ENCODE measurements around the gene DLL3. TPM values are rescaled to one million over a fixed set of nuclear protein-coding genes. Genes with fewer than 3 reads are reported as not detected.
A peak's percentile ranks its signal among the peaks of the same experiment; 100 is the strongest.

Gene DLL3
- total and polyA plus RNA-seq, 4 donors = not detected

DNA sequence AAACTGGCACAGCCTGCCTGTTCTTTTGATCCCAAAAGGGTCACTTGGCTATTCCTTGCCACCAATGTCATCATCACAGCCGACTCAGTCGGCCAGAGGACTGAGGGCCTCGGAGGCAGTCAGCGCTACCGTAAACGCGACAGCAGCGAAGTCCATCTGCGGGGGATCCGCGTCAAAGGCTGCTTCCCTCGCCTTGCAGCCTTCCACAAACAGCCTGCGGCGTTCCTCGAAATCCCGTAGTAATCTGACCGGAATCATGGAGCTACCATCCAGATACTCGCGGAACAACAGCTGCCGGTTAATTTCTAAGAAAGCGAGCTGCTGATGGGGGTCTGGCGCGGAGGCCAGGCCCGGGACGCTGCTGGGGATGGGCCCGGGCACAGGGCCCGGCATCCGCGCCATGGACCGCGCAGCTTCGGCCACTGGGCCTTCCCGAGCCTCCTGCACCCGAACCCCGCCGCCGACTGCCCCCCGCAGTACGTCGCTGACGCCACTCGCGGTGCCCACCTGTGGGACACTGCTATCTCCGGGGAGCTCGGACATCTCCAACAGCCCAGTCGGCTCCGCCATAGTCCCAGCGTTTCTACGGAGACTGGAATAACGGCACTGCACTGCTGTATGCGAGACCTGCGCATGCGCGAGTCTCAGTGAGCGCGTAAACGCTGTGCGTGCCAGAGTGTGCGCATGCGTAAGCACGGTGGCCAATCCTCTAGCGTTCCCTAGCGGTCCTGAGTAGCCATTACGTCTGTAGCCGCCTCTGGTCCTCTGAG lies 33.7 kb downstream of the DLL3 start, which contains the start of gene EID2B:
TSS of gene EID2B (minus strand) at position 620 of the 770 bp plus-strand sequence. CDS start at position 570, 50 bp downstream.
- H3K4me1 ChIP-seq (ENCODE audit: control insufficient read depth in 4 of 4, insufficient read depth in 4 of 4, low read length in 3 of 4) = peaks cover 0 to 12% (median 10%) of the 10 kb centered on the region in 4 donors
- DNase-seq (ENCODE audit: low spot score) = peak; percentile 93
- TF ChIP-seq HNF4A (conservative IDR thresholded peaks at IDR 0.05) (no peak), NR2F2 (IDR thresholded peaks at IDR 0.05) (no peak), FOXA1 (IDR thresholded peaks at IDR 0.05) (no peak), TAF1 (conservative IDR thresholded peaks at IDR 0.05) (no peak), SP1 (IDR thresholded peaks at IDR 0.05) (no peak), FOXA2 (IDR thresholded peaks at IDR 0.05) (no peak), RXRA (IDR thresholded peaks at IDR 0.05) (no peak), HNF4G (IDR thresholded peaks at IDR 0.05) (no peak), GABPA (IDR thresholded peaks at IDR 0.05 in 1 of 2, conservative IDR thresholded peaks at IDR 0.05 in 1 of 2) (no peak), YY1 (IDR thresholded peaks at IDR 0.05) (peak; percentile 84), EGR1 (IDR thresholded peaks at IDR 0.05; ENCODE audit: low read depth in 2 of 2) (no peak), RAD21 (IDR thresholded peaks at IDR 0.05) (peak; percentile 96 to 97), JUND (IDR thresholded peaks at IDR 0.05) (no peak)
- TF ChIP-seq, protein P1, sequence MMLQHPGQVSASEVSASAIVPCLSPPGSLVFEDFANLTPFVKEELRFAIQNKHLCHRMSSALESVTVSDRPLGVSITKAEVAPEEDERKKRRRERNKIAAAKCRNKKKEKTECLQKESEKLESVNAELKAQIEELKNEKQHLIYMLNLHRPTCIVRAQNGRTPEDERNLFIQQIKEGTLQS (IDR thresholded peaks at IDR 0.05) = no peak
- TF ChIP-seq, protein P2, sequence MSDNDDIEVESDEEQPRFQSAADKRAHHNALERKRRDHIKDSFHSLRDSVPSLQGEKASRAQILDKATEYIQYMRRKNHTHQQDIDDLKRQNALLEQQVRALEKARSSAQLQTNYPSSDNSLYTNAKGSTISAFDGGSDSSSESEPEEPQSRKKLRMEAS (IDR thresholded peaks at IDR 0.05) = no peak
- TF ChIP-seq, protein P3, sequence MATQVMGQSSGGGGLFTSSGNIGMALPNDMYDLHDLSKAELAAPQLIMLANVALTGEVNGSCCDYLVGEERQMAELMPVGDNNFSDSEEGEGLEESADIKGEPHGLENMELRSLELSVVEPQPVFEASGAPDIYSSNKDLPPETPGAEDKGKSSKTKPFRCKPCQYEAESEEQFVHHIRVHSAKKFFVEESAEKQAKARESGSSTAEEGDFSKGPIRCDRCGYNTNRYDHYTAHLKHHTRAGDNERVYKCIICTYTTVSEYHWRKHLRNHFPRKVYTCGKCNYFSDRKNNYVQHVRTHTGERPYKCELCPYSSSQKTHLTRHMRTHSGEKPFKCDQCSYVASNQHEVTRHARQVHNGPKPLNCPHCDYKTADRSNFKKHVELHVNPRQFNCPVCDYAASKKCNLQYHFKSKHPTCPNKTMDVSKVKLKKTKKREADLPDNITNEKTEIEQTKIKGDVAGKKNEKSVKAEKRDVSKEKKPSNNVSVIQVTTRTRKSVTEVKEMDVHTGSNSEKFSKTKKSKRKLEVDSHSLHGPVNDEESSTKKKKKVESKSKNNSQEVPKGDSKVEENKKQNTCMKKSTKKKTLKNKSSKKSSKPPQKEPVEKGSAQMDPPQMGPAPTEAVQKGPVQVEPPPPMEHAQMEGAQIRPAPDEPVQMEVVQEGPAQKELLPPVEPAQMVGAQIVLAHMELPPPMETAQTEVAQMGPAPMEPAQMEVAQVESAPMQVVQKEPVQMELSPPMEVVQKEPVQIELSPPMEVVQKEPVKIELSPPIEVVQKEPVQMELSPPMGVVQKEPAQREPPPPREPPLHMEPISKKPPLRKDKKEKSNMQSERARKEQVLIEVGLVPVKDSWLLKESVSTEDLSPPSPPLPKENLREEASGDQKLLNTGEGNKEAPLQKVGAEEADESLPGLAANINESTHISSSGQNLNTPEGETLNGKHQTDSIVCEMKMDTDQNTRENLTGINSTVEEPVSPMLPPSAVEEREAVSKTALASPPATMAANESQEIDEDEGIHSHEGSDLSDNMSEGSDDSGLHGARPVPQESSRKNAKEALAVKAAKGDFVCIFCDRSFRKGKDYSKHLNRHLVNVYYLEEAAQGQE (IDR thresholded peaks at IDR 0.05) = no peak
- TF ChIP-seq, protein P4, sequence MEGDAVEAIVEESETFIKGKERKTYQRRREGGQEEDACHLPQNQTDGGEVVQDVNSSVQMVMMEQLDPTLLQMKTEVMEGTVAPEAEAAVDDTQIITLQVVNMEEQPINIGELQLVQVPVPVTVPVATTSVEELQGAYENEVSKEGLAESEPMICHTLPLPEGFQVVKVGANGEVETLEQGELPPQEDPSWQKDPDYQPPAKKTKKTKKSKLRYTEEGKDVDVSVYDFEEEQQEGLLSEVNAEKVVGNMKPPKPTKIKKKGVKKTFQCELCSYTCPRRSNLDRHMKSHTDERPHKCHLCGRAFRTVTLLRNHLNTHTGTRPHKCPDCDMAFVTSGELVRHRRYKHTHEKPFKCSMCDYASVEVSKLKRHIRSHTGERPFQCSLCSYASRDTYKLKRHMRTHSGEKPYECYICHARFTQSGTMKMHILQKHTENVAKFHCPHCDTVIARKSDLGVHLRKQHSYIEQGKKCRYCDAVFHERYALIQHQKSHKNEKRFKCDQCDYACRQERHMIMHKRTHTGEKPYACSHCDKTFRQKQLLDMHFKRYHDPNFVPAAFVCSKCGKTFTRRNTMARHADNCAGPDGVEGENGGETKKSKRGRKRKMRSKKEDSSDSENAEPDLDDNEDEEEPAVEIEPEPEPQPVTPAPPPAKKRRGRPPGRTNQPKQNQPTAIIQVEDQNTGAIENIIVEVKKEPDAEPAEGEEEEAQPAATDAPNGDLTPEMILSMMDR (IDR thresholded peaks at IDR 0.05; ENCODE audit: low read depth, low read length, missing input control) = peak; percentile 100
- TF ChIP-seq, protein P5, sequence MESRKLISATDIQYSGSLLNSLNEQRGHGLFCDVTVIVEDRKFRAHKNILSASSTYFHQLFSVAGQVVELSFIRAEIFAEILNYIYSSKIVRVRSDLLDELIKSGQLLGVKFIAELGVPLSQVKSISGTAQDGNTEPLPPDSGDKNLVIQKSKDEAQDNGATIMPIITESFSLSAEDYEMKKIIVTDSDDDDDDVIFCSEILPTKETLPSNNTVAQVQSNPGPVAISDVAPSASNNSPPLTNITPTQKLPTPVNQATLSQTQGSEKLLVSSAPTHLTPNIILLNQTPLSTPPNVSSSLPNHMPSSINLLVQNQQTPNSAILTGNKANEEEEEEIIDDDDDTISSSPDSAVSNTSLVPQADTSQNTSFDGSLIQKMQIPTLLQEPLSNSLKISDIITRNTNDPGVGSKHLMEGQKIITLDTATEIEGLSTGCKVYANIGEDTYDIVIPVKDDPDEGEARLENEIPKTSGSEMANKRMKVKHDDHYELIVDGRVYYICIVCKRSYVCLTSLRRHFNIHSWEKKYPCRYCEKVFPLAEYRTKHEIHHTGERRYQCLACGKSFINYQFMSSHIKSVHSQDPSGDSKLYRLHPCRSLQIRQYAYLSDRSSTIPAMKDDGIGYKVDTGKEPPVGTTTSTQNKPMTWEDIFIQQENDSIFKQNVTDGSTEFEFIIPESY (IDR thresholded peaks at IDR 0.05) = no peak
- H3K4me3 ChIP-seq (ENCODE audit: low read depth in 1 of 3, low read length in 3 of 3) = peak within 1 kb of the TSS; percentile 70 to 100 (median 79)
- under 1% methylated on average over 65 of the region's 65 CpGs for WGBS
- H3K36me3 ChIP-seq (ENCODE audit: control insufficient read depth in 4 of 4, insufficient read depth in 3 of 4, low read depth in 1 of 4, low read length in 3 of 4) = no peaks in the 10 kb centered on the region
- H3K9ac ChIP-seq (ENCODE audit: low read depth in 1 of 2, low read length in 2 of 2) = peak within 1 kb of the TSS; percentile 73 to 91
- peak within 1 kb of the TSS; percentile 73 to 89 for H3K27ac ChIP-seq (ENCODE audit: low read depth in 1 of 2, low read length in 2 of 2)
- H3K9me3 ChIP-seq (ENCODE audit: control insufficient read depth in 4 of 4, low read length in 3 of 4) = no peaks in the 10 kb centered on the region
- no peaks in the 10 kb centered on the region for H3K27me3 ChIP-seq (ENCODE audit: control insufficient read depth in 4 of 4, insufficient read depth in 4 of 4, low read length in 3 of 4)

Measured in liver (tissue), 9 donors.